ENCODE results near the gene ACACB. TPM values are rescaled to one million over a fixed set of nuclear protein-coding genes. Genes with fewer than 3 reads are reported as not detected.

ACACB gene
- total RNA-seq, 2 experiments from 2014 or later: 9.7 to 12.2 TPM

GRCh38 chr12:109113661-109114321 lies 2.6 kb upstream of the ACACB start:
- peaks cover 10% of the 10 kb centered on the region for H3K36me3 Mint-ChIP-seq (ENCODE audit: low read depth)
- H3K4me1 Mint-ChIP-seq: peaks cover 11% of the 10 kb centered on the region
- no peaks in the 10 kb centered on the region for H3K9me3 Mint-ChIP-seq
- DNase-seq: no peak
- ChIA-PET CTCF (interaction anchor here (0.6 to 0.7 kb wide), 2 partner anchors 262 to 272 kb away, joined by 3 read pairs; no protein-coding TSS in a partner anchor), POLR2A (no interaction called here)
- H3K27ac Mint-ChIP-seq: no peak overlapping the region
- no peak overlapping the region for H3K4me3 Mint-ChIP-seq
- H3K27me3 Mint-ChIP-seq: no peaks in the 10 kb centered on the region

- ChIA-PET POLR2A (no interaction called here), CTCF (interaction anchor here (0.7 kb wide), 1 partner anchor 261 kb away, joined by 3 read pairs; no protein-coding TSS in a partner anchor)
- Mint-ChIP-seq H3K36me3 (ENCODE audit: low read depth) (peaks cover 6% of the 10 kb centered on the region), H3K27me3 (no peaks in the 10 kb centered on the region), H3K4me3 (no peak overlapping the region), H3K9me3 (no peaks in the 10 kb centered on the region), H3K27ac (no peak overlapping the region), H3K4me1 (peaks cover 11% of the 10 kb centered on the region)
- DNase-seq: no peak
These were observed 1.7 kb upstream of the ACACB start for GRCh38 chr12:109114644-109115043.

- CTCF ChIA-PET: interaction anchor here (1.7 kb wide), 1 partner anchor 278 kb away, joined by 3 read pairs; no protein-coding TSS in a partner anchor
- no peaks in the 10 kb centered on the region for H3K9me3 Mint-ChIP-seq
These were observed 1.0 kb upstream of the ACACB start for GRCh38 chr12:109115404-109115757.

GRCh38 chr12:109116611-109116949 lies 193 bp downstream of the ACACB start:
- Mint-ChIP-seq H3K4me1 (peaks cover 6% of the 10 kb centered on the region), H3K4me3 (no peak overlapping the region), H3K27me3 (no peaks in the 10 kb centered on the region), H3K36me3 (ENCODE audit: low read depth) (no peaks in the 10 kb centered on the region), H3K27ac (no peak overlapping the region), H3K9me3 (no peaks in the 10 kb centered on the region)
- ChIA-PET POLR2A (no interaction called here), CTCF (interaction anchor here (0.6 to 1.7 kb wide), 2 partner anchors 155 to 277 kb away, joined by 3 read pairs; no protein-coding TSS in a partner anchor)
- no peak for DNase-seq

More at GRCh38 chr12:109115404-109115757, 1.0 kb upstream of the ACACB start:
- peaks cover 3% of the 10 kb centered on the region for H3K36me3 Mint-ChIP-seq (ENCODE audit: low read depth)
- no peaks in the 10 kb centered on the region for H3K27me3 Mint-ChIP-seq
- peaks cover 9% of the 10 kb centered on the region for H3K4me1 Mint-ChIP-seq
- H3K27ac Mint-ChIP-seq: no peak overlapping the region
- H3K4me3 Mint-ChIP-seq: no peak overlapping the region
- DNase-seq: no peak
- POLR2A ChIA-PET: no interaction called here

GRCh38 chr12:109120095-109120494 lies 3.7 kb downstream of the ACACB start:
- H3K27me3 Mint-ChIP-seq: no peaks in the 10 kb centered on the region
- DNase-seq: no peak
- no peaks in the 10 kb centered on the region for H3K36me3 Mint-ChIP-seq (ENCODE audit: low read depth)
- no peak overlapping the region for H3K4me3 Mint-ChIP-seq
- peaks cover 2% of the 10 kb centered on the region for H3K4me1 Mint-ChIP-seq
- POLR2A ChIA-PET: interaction anchor here (1.2 kb wide), 1 partner anchor 8 kb away, joined by 3 read pairs; no protein-coding TSS in a partner anchor
- no peak overlapping the region for H3K27ac Mint-ChIP-seq
- no peaks in the 10 kb centered on the region for H3K9me3 Mint-ChIP-seq
- CTCF ChIA-PET: interaction anchor here (1.8 kb wide), 1 partner anchor 8 kb away, joined by 12 read pairs; no protein-coding TSS in a partner anchor

- Mint-ChIP-seq H3K36me3 (ENCODE audit: low read depth) (no peaks in the 10 kb centered on the region), H3K4me1 (peaks cover 2% of the 10 kb centered on the region), H3K27me3 (no peaks in the 10 kb centered on the region), H3K9me3 (no peaks in the 10 kb centered on the region), H3K27ac (no peak overlapping the region), H3K4me3 (no peak overlapping the region)
- DNase-seq: no peak
- ChIA-PET CTCF (interaction anchor here (1.8 kb wide), 1 partner anchor 9 kb away, joined by 12 read pairs; no protein-coding TSS in a partner anchor), POLR2A (interaction anchor here (1.2 kb wide), 1 partner anchor 9 kb away, joined by 3 read pairs; no protein-coding TSS in a partner anchor)
These were observed 4.2 kb downstream of the ACACB start for GRCh38 chr12:109120557-109120956.

GRCh38 chr12:109121346-109121880 lies 5.0 kb downstream of the ACACB start:
- no peaks in the 10 kb centered on the region for H3K36me3 Mint-ChIP-seq (ENCODE audit: low read depth)
- H3K9me3 Mint-ChIP-seq: no peaks in the 10 kb centered on the region
- DNase-seq: no peak
- H3K4me3 Mint-ChIP-seq: no peak overlapping the region
- H3K27ac Mint-ChIP-seq: no peak overlapping the region
- no peaks in the 10 kb centered on the region for H3K27me3 Mint-ChIP-seq
- H3K4me1 Mint-ChIP-seq: no peaks in the 10 kb centered on the region
- ChIA-PET CTCF (no interaction called here), POLR2A (no interaction called here)

GRCh38 chr12:109124878-109125648 lies 8.7 kb downstream of the ACACB start:
- ChIA-PET POLR2A (no interaction called here), CTCF (interaction anchor here (5.1 kb wide), 1 partner anchor 13 kb away, joined by 19 read pairs; no protein-coding TSS in a partner anchor)
- Mint-ChIP-seq H3K9me3 (no peaks in the 10 kb centered on the region), H3K4me3 (no peak overlapping the region), H3K4me1 (no peaks in the 10 kb centered on the region), H3K27me3 (no peaks in the 10 kb centered on the region), H3K27ac (no peak overlapping the region), H3K36me3 (ENCODE audit: low read depth) (no peaks in the 10 kb centered on the region)
- no peak for DNase-seq

- CTCF ChIA-PET: interaction anchor here (5.1 kb wide), 1 partner anchor 14 kb away, joined by 19 read pairs; no protein-coding TSS in a partner anchor
- H3K9me3 Mint-ChIP-seq: no peaks in the 10 kb centered on the region
- H3K4me3 Mint-ChIP-seq: no peak overlapping the region
- H3K27ac Mint-ChIP-seq: no peak overlapping the region
- no peaks in the 10 kb centered on the region for H3K36me3 Mint-ChIP-seq (ENCODE audit: low read depth)
- no peaks in the 10 kb centered on the region for H3K27me3 Mint-ChIP-seq
- no peak for DNase-seq
- H3K4me1 Mint-ChIP-seq: no peaks in the 10 kb centered on the region
- POLR2A ChIA-PET: no interaction called here
These were observed 9.4 kb downstream of the ACACB start for GRCh38 chr12:109125791-109126190.

- H3K36me3 Mint-ChIP-seq (ENCODE audit: low read depth): no peaks in the 10 kb centered on the region
- POLR2A ChIA-PET: no interaction called here
- no peak overlapping the region for H3K27ac Mint-ChIP-seq
- CTCF ChIA-PET: interaction anchor here (5.1 kb wide), 1 partner anchor 15 kb away, joined by 19 read pairs; no protein-coding TSS in a partner anchor
- H3K4me1 Mint-ChIP-seq: no peaks in the 10 kb centered on the region
- H3K27me3 Mint-ChIP-seq: peaks cover 1% of the 10 kb centered on the region
- no peaks in the 10 kb centered on the region for H3K9me3 Mint-ChIP-seq
- H3K4me3 Mint-ChIP-seq: no peak overlapping the region
- DNase-seq: no peak
These were observed 10.4 kb downstream of the ACACB start for GRCh38 chr12:109126784-109127183.

GRCh38 chr12:109127533-109128242 lies 11.3 kb downstream of the ACACB start:
- Mint-ChIP-seq H3K4me1 (no peaks in the 10 kb centered on the region), H3K27me3 (peaks cover 3% of the 10 kb centered on the region), H3K9me3 (no peaks in the 10 kb centered on the region), H3K27ac (no peak overlapping the region), H3K4me3 (no peak overlapping the region), H3K36me3 (ENCODE audit: low read depth) (no peaks in the 10 kb centered on the region)
- no peak for DNase-seq
- ChIA-PET POLR2A (no interaction called here), CTCF (interaction anchor here (0.6 to 5.1 kb wide), 3 partner anchors 16 to 727 kb away, joined by 3 to 19 read pairs (median 4); no protein-coding TSS in a partner anchor)

GRCh38 chr12:109130297-109131153 lies 14.1 kb downstream of the ACACB start:
- Mint-ChIP-seq H3K9me3 (no peaks in the 10 kb centered on the region), H3K27ac (no peak overlapping the region), H3K36me3 (ENCODE audit: low read depth) (no peaks in the 10 kb centered on the region), H3K27me3 (peaks cover 8% of the 10 kb centered on the region), H3K4me1 (no peaks in the 10 kb centered on the region), H3K4me3 (no peak overlapping the region)
- ChIA-PET POLR2A (no interaction called here), CTCF (interaction anchor here (0.5 kb wide), 1 partner anchor 10 kb away, joined by 3 read pairs; no protein-coding TSS in a partner anchor)
- DNase-seq: no peak

All from activated CD4-positive, alpha-beta memory T cell treated with anti-CD3 and anti-CD28 coated beads, Interleukin-2, amount 10 ng/mL, durations not matched to agents 7 days and 5 days (primary cell).